PC-9 (cell line): Measurements from ENCODE around the gene ALKBH2.

Experiments used
- EZH2 ChIP-seq: fragments of 200-600 bp; sonication (generic); IDR thresholded peaks from 2 replicates; pipeline ENCODE4 v1.8.0; 2017; ENCODE audit warnings: antibody characterized with exemption, low read depth
- TF ChIP-seq, protein P1 (sequence below): fragments of 200-600 bp; sonication (generic); conservative IDR thresholded peaks from 2 replicates; pipeline ENCODE4 v1.6.1; 2017; ENCODE audit warnings: mixed run types, antibody characterized with exemption, mild to moderate bottlenecking, moderate library complexity

DNA sequence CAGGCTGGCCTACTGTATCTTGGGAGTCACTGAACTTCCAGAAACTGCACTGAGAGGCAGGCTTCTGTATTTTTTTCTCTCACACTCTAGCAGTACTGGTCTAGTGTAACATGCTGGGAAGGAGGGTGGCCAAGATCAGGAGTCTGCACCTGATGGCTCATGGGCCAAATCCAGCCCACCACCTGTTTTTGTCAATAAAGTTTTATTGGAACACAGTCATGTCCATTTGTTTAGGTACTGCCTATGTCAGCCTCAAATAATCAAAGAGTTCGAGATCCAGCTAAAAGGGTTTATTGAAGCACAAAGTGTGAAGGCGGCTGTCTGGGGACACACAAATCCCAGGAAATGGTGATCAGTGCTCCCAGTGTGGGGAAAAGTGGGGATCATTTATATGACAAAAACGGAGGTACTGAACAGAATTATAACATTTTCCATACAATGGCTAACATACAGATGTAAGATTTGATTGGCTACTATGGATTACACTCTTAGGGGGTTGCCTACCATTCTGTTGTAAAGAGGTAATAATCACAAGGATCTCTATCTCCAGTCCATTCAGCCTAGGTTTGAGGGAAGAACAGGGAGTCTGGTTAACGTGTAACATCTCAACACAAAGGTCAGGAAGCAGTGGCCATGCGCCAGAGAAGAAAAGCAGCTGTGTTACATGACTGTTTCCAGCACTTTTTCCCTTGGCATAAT is 28.0 kb downstream of the ALKBH2 start:
- TF ChIP-seq, protein P1, sequence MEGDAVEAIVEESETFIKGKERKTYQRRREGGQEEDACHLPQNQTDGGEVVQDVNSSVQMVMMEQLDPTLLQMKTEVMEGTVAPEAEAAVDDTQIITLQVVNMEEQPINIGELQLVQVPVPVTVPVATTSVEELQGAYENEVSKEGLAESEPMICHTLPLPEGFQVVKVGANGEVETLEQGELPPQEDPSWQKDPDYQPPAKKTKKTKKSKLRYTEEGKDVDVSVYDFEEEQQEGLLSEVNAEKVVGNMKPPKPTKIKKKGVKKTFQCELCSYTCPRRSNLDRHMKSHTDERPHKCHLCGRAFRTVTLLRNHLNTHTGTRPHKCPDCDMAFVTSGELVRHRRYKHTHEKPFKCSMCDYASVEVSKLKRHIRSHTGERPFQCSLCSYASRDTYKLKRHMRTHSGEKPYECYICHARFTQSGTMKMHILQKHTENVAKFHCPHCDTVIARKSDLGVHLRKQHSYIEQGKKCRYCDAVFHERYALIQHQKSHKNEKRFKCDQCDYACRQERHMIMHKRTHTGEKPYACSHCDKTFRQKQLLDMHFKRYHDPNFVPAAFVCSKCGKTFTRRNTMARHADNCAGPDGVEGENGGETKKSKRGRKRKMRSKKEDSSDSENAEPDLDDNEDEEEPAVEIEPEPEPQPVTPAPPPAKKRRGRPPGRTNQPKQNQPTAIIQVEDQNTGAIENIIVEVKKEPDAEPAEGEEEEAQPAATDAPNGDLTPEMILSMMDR, result no peak
- TF ChIP-seq EZH2, result no peak
